GM18511 (cell line): ENCODE results near the gene BBX.
A peak's percentile ranks its signal among the peaks of the same experiment; 100 is the strongest.

Experiments
- ATAC-seq: cut with Tn5 transposase; IDR thresholded peaks from one replicate; pipeline ENCODE4 v1.9.1; 2021; ENCODE audit warnings: mild to moderate bottlenecking, moderate library complexity; ENCODE audit not compliant: unreplicated experiment

Gene BBX

GRCh38 chr3:107643038-107643883 lies 120.5 kb downstream of the BBX start:
- ATAC-seq, result peak; percentile 69

GRCh38 chr3:107644631-107645030 lies 121.9 kb downstream of the BBX start:
- no peak for ATAC-seq

- ATAC-seq, result no peak
These were observed 128.0 kb downstream of the BBX start for GRCh38 chr3:107650788-107651187.

- peak; percentile 86 for ATAC-seq
These were observed 129.0 kb downstream of the BBX start for GRCh38 chr3:107651782-107652181.

GRCh38 chr3:107654218-107654617 lies 131.5 kb downstream of the BBX start:
- ATAC-seq, result no peak

- no peak for ATAC-seq
These were observed 135.2 kb downstream of the BBX start for GRCh38 chr3:107657971-107658370.

- ATAC-seq, result no peak
These were observed 137.7 kb downstream of the BBX start for GRCh38 chr3:107660306-107660976.

- ATAC-seq, result no peak
These were observed 138.8 kb downstream of the BBX start for GRCh38 chr3:107661447-107662123.

GRCh38 chr3:107662124-107662507 lies 139.4 kb downstream of the BBX start:
- no peak for ATAC-seq

- ATAC-seq, result no peak
These were observed 139.8 kb downstream of the BBX start for GRCh38 chr3:107662586-107662985.

- ATAC-seq, result no peak
These were observed 140.5 kb downstream of the BBX start for GRCh38 chr3:107663266-107663665.

- ATAC-seq, result no peak
These were observed 141.9 kb downstream of the BBX start for GRCh38 chr3:107664614-107665013.

- ATAC-seq, result no peak
These were observed 142.6 kb downstream of the BBX start for GRCh38 chr3:107665351-107665750.

- no peak for ATAC-seq
These were observed 144.1 kb downstream of the BBX start for GRCh38 chr3:107666853-107667252.

- ATAC-seq, result no peak
These were observed 145.7 kb downstream of the BBX start for GRCh38 chr3:107668416-107668815.

GRCh38 chr3:107668963-107669362 lies 146.2 kb downstream of the BBX start:
- no peak for ATAC-seq

GRCh38 chr3:107669669-107670068 lies 146.9 kb downstream of the BBX start:
- no peak for ATAC-seq

GRCh38 chr3:107670986-107671385 lies 148.2 kb downstream of the BBX start:
- ATAC-seq, result no peak

- ATAC-seq, result peak; percentile 60
These were observed 151.6 kb downstream of the BBX start for GRCh38 chr3:107674371-107674770.

- peak; percentile 66 for ATAC-seq
These were observed 152.6 kb downstream of the BBX start for GRCh38 chr3:107675233-107675900.
